22Rv1 (cell line): Measurements from ENCODE around the gene AGA.

ENCODE experiments used
- ZFX ChIP-seq: fragments of 450-650 bp; IDR thresholded peaks from 2 replicates; pipeline ENCODE4 v1.6.1; 2017; ENCODE audit warnings: antibody characterized with exemption, borderline replicate concordance
- TF ChIP-seq, protein P1 (sequence below): fragments of 450-650 bp; IDR thresholded peaks from 2 replicates; pipeline ENCODE4 v1.5.1; 2017; ENCODE audit warnings: mild to moderate bottlenecking

DNA sequence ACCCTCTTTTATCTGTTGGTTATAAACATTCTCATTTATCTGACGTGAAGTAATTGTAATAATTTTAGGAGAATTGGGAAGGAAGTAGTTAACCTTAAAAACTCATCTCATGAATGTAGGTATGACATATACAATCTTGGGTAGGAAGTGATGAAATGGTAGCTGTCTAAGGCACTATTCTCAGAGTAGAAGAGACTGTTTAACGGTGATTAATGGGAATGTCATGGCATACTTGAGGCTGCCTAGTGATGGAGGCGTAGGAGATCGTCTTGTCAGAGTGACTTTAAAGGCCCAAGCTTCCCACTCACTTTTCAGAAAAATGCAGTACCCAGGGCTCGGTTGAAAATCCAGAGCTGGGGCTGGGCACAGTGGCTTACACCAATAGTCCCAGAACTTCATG, 19.4 kb upstream of the AGA start:
- no peak for TF ChIP-seq ZFX
- TF ChIP-seq, protein P1, sequence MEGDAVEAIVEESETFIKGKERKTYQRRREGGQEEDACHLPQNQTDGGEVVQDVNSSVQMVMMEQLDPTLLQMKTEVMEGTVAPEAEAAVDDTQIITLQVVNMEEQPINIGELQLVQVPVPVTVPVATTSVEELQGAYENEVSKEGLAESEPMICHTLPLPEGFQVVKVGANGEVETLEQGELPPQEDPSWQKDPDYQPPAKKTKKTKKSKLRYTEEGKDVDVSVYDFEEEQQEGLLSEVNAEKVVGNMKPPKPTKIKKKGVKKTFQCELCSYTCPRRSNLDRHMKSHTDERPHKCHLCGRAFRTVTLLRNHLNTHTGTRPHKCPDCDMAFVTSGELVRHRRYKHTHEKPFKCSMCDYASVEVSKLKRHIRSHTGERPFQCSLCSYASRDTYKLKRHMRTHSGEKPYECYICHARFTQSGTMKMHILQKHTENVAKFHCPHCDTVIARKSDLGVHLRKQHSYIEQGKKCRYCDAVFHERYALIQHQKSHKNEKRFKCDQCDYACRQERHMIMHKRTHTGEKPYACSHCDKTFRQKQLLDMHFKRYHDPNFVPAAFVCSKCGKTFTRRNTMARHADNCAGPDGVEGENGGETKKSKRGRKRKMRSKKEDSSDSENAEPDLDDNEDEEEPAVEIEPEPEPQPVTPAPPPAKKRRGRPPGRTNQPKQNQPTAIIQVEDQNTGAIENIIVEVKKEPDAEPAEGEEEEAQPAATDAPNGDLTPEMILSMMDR: no peak
